Measurements from ENCODE around the gene WDR81. TPM values are rescaled to one million over a fixed set of nuclear protein-coding genes. Genes with fewer than 3 reads are reported as not detected.

WDR81 gene
- total and polyA plus RNA-seq, 2 donors (not counting 3 experiments of a cell fraction or from before 2014, with no cell fraction given) = 10.4 to 17.3 TPM

GRCh38 chr17:1743088-1743439, 18.6 kb downstream of the WDR81 start:
- Histone ChIP-seq H4K20me1 (replicated peaks; ENCODE audit: control insufficient read depth, extremely low read depth, insufficient read depth, low read length) (no peaks in the 10 kb centered on the region), H2AFZ (ENCODE audit: low read depth, low read length) (no peak overlapping the region), H3K27ac (ENCODE audit: insufficient read depth, low read depth, low read length) (no peak overlapping the region), H3K4me2 (ENCODE audit: insufficient read depth, low read length) (no peak overlapping the region), H3K27me3 (ENCODE audit: control insufficient read depth in 2 of 2, insufficient read depth in 2 of 2, low read length in 2 of 2) (no peaks in the 10 kb centered on the region), H3K4me1 (ENCODE audit: control insufficient read depth, extremely low read depth, insufficient read depth, low read length) (no peaks in the 10 kb centered on the region), H3K36me3 (ENCODE audit: control insufficient read depth in 2 of 2, extremely low read depth in 1 of 2, insufficient read depth in 2 of 2, low read length in 2 of 2) (no peaks in the 10 kb centered on the region), H3K4me3 (replicated peaks in 1 of 3; ENCODE audit: insufficient read depth in 1 of 3, low read depth in 1 of 3, low read length in 3 of 3) (no peak overlapping the region), H3K9ac (replicated peaks; ENCODE audit: extremely low read depth, insufficient read depth, low read length) (no peak overlapping the region), H3K9me1 (replicated peaks; ENCODE audit: control insufficient read depth, extremely low read depth, insufficient read depth, low read length) (no peaks in the 10 kb centered on the region), H3K9me3 (replicated peaks; ENCODE audit: control insufficient read depth, insufficient read depth, low read length) (no peaks in the 10 kb centered on the region), H3K79me2 (ENCODE audit: control insufficient read depth, insufficient read depth, low read length) (no peaks in the 10 kb centered on the region)
- BruUV-seq (replicated peaks) = no TSS peak
- ChIA-PET CTCF (interaction anchor here (0.7 to 1.9 kb wide), 3 partner anchors 10 to 41 kb away, joined by 3 to 8 read pairs (median 8); no protein-coding TSS in a partner anchor), POLR2A (no interaction called here)
- TF ChIP-seq FOS (IDR thresholded peaks at IDR 0.05; ENCODE audit: borderline replicate concordance, insufficient read depth, low read length) = no peak
- DNase-seq (ENCODE audit: low read depth, low spot score) (no peak), FAIRE-seq (no peak)
- dilution Hi-C loops (cut with MboI; ENCODE audit: extremely low pct_ligation_motif_present, low sequenced_read_pairs) = no loop called here
- intact Hi-C loops (cut with micrococcal nuclease) = no loop called here

DNA sequence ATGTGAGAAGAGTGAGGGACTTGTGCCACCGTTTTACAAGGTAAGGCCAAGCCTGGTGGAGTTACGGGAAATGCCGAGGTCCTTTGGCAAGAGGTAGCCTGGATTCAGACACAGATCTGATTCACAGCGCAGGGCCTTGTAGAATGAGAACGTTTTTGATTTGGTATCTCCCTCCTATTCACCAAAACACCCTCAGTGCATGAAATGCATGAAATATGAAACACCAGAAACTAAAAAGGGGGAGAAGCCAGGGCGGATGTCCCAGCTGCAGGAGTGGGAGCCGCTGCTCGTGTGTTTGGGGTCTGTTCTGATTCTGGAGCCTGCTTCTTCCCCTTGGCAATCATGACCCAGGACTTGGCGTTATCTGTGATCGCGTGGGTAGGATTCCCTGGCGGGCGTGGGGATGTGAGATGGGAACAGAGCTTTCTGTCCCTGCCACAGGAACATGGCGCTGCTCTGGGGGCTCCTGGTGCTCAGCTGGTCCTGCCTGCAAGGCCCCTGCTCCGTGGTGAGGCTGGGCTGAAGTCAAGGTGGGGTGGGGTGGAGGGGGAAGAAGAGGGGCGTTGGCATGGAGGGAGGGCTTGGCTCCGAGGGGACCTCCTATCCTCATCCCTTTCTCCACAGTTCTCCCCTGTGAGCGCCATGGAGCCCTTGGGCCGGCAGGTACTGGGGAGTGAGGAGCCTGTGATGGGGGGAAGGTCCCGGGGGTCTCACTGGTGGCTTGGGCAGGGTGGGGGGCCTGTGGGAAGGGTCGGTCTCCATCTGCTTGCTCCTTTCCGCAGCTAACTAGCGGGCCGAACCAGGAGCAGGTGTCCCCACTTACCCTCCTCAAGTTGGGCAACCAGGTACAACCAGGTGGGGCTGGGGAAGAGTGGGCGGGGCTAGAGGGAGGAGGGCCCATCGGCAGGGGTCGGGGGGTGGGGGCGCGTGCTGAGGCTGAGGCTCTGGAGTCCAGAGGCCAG, 20.3 kb downstream of the WDR81 start:
- H4K20me1 ChIP-seq (replicated peaks; ENCODE audit: control insufficient read depth, extremely low read depth, insufficient read depth, low read length) = no peaks in the 10 kb centered on the region
- CTCF ChIA-PET = no interaction called here
- dilution Hi-C loops (cut with MboI; ENCODE audit: extremely low pct_ligation_motif_present, low sequenced_read_pairs) = no loop called here

More for the DNA sequence above, 20.3 kb downstream of the WDR81 start:
- no peak for DNase-seq (ENCODE audit: low read depth, low spot score)
- no peaks in the 10 kb centered on the region for H3K36me3 ChIP-seq (ENCODE audit: control insufficient read depth in 2 of 2, extremely low read depth in 1 of 2, insufficient read depth in 2 of 2, low read length in 2 of 2)
- H3K4me2 ChIP-seq (ENCODE audit: insufficient read depth, low read length) = no peak overlapping the region
- intact Hi-C loops (cut with micrococcal nuclease) = no loop called here
- no peak for FAIRE-seq
- H3K79me2 ChIP-seq (ENCODE audit: control insufficient read depth, insufficient read depth, low read length) = no peaks in the 10 kb centered on the region
- TF ChIP-seq EZH2 (IDR thresholded peaks at IDR 0.05; ENCODE audit: borderline replicate concordance, low read depth, low read length, severe bottlenecking) (no peak), MYC (IDR thresholded peaks at IDR 0.05; ENCODE audit: low read depth, low read length) (no peak), POLR2AphosphoS5 (IDR thresholded peaks at IDR 0.05; ENCODE audit: insufficient read depth, low read depth, low read length) (no peak), GATA2 (IDR thresholded peaks at IDR 0.05; ENCODE audit: insufficient read depth, insufficient read length, low read depth, low read length) (no peak), POLR2A (IDR thresholded peaks at IDR 0.05; ENCODE audit: low read depth, low read length) (no peak), FOS (IDR thresholded peaks at IDR 0.05; ENCODE audit: borderline replicate concordance, insufficient read depth, low read length) (no peak)
- TF ChIP-seq, protein P1, sequence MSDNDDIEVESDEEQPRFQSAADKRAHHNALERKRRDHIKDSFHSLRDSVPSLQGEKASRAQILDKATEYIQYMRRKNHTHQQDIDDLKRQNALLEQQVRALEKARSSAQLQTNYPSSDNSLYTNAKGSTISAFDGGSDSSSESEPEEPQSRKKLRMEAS (IDR thresholded peaks at IDR 0.05; ENCODE audit: insufficient read depth, insufficient read length) = no peak
- H3K9ac ChIP-seq (replicated peaks; ENCODE audit: extremely low read depth, insufficient read depth, low read length) = no peak overlapping the region
- no peaks in the 10 kb centered on the region for H3K27me3 ChIP-seq (ENCODE audit: control insufficient read depth in 2 of 2, insufficient read depth in 2 of 2, low read length in 2 of 2)
- no peaks in the 10 kb centered on the region for H3K9me1 ChIP-seq (replicated peaks; ENCODE audit: control insufficient read depth, extremely low read depth, insufficient read depth, low read length)
- no peak overlapping the region for H2AFZ ChIP-seq (ENCODE audit: low read depth, low read length)
- no peak overlapping the region for H3K4me3 ChIP-seq (replicated peaks in 1 of 3; ENCODE audit: insufficient read depth in 1 of 3, low read depth in 1 of 3, low read length in 3 of 3)
- no peaks in the 10 kb centered on the region for H3K4me1 ChIP-seq (ENCODE audit: control insufficient read depth, extremely low read depth, insufficient read depth, low read length)
- BruUV-seq (replicated peaks) = no TSS peak
- no peak overlapping the region for H3K27ac ChIP-seq (ENCODE audit: insufficient read depth, low read depth, low read length)
- POLR2A ChIA-PET = no interaction called here
- H3K9me3 ChIP-seq (replicated peaks; ENCODE audit: control insufficient read depth, insufficient read depth, low read length) = no peaks in the 10 kb centered on the region

Measured in endothelial cell of umbilical vein (primary cell).